GM04503 (cell line): Measurements from ENCODE around the gene GLRX.
"Not testable (repeated sequence)": the region's sequence is repeated elsewhere in the genome, so short reads cannot be mapped to it uniquely, and the experiment has no call there.

ENCODE experiments used
- DNase-seq: peaks from one replicate; pipeline ENCODE4 v3.0.0-alpha.2; 2012; ENCODE audit warnings: low read depth

GLRX gene, protein sequence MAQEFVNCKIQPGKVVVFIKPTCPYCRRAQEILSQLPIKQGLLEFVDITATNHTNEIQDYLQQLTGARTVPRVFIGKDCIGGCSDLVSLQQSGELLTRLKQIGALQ

DNA sequence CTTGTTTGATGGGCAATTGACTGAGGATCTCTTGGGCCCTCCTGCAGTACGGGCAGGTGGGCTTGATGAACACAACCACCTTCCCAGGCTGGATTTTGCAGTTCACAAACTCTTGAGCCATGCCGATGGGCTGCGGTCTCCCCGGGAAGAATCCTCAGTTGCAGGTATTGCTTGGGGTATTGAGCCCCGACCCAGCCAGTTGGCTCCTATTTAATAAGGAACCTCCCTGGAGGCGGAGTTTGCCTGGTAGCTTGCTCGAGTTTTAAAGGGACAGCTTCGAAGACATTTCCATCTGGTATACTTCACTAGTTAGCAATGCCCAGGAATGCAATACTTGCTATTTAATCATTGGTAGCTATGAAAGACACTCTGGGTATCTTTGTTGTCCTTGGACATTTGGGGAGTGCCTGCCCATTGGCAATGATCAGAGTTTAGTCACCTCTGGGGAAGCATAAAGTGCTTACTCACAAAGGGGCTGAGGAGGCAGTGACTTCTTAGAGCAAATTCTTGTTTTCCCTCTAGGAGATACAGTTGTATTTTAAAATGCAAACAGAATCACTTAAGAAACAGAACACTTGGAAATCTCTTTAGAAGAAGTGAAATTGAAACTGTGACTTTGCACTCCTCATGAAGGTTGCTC, at the start of gene GLRX:
GLRX (minus strand) TSS at position 185 of the 640 bp plus-strand sequence; CDS start at position 121, 64 bp downstream.
- DNase-seq: peak; percentile 97

GRCh38 chr5:95871146-95871806, 48.8 kb upstream of the GLRX start:
- DNase-seq: no peak

GRCh38 chr5:95870105-95870672, 47.7 kb upstream of the GLRX start:
- DNase-seq: no peak

DNA sequence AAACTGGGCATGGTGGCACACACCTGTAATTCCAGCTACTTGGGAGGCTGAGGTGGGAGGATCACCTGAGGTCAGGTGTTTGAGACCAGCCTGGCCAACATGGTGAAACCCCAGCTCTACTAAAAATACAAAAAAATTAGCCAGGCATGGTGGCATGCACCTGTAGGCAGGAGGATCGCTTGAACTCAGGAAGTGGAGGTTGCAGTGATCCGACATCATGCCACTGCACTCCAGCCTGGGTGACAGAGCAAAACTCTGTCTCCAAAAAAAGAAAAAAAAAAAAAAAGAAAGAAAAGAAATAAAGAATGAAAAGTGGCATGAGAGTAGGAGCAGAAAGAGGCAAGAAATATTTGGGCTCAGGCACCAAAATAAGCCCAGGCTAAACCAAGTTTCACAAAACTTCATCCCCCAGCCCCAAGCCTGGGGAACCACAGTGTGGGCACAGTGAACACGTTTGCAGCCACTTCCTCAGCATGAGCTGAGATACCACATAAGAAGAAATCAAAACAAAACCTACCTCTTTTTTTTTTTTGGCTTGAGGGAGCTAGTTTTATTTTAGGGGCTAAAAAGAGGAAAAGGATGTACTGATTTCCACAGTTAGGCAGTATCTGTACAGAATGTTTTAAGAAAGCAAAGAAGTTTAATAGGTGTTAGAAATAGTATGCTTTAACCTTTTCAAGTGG, 46.8 kb upstream of the GLRX start:
- not testable (repeated sequence) for DNase-seq

DNA sequence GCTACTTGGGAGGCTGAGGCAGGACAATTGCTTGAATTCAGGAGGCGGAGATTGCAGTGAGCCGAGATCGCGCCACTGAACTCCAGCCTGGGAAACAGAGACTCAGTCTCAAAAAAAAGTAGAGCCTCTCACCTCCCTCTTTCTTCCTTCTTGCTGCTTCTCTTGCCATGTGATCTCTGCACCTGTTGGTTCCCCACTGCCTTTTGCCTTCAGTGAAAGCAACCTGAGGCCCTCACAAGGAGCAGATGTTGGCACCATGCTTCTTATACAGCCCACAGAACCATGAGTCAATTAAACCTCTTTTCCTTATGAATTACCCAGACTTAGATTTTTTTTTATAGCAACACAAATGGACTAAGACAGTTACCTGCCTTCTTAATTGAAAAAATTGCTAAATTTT, 45.6 kb upstream of the GLRX start:
- DNase-seq: no peak

- DNase-seq: no peak
These were observed 44.0 kb upstream of the GLRX start for GRCh38 chr5:95866435-95867040.

GRCh38 chr5:95864944-95865504, 42.5 kb upstream of the GLRX start:
- DNase-seq: no peak

DNA sequence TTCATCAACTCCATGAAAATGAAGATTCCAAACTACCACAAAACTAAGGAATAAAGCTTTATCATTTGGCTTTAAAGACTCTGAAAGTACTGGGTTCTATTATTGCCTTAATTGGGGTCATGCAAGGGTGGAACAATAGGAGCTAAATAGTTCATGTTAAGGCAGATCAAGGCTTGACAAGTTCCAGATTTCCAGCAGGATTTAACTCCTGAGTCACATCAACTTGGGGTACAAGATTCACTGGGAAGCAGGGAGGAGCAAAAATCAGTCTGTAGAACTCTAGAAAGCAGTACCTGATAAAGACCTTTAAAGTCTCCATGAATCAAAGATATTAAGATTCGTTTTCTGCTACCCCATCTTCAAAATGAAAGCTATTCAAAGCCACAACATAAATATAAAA, 41.9 kb upstream of the GLRX start:
- DNase-seq: no peak

- peak; percentile 56 for DNase-seq
These were observed 40.8 kb upstream of the GLRX start for GRCh38 chr5:95863383-95863757.

- no peak for DNase-seq
These were observed 40.3 kb upstream of the GLRX start for GRCh38 chr5:95862671-95863382.

- no peak for DNase-seq
These were observed 39.5 kb upstream of the GLRX start for GRCh38 chr5:95861864-95862561.

- peak; percentile 93 for DNase-seq
These were observed 38.8 kb upstream of the GLRX start for GRCh38 chr5:95861221-95861863.

- no peak for DNase-seq
These were observed 37.1 kb upstream of the GLRX start for GRCh38 chr5:95859661-95860060.

DNA sequence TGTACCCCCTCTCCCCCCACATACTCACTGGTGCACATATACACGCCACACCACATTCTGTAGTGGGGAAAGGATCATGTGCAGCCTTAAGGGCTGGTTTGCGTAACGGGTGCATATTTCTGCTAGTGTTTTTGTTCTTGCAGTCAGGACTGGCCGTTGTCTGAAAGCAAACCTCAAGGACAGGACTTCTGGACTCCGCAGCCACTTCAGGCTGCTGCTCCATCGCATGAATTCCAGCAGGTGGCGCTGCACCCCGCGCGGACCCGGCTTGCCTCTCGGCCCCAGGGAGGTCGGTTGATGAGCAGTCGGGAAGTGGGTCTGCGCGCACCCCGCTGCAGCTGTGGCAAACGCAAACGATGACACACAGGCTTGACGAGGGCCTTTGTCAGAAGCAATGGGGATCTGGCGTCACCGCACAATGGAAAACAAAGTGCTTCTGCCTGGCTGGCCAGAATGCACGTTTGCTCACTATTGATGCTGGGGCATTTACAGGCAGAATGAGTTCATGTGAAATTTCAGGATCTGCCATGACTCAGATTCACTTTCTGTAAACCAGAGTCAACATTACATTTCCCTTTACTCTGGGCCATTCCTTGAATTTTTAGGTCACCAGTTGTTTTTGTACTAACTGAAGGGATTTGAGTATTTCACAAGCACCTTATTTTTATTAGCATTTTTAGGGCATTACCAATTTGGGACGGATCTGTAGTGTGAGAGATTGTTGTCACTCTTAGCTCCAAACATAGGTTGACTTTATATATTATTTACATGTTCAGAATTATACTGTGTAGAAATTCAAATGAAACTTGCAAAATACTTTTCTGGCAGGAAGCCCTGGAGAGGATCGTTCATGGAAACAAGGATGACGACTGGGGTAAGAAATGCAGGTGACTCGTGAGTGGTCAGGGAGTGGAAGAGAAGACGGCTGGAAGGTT, 36.4 kb upstream of the GLRX start:
- peak; percentile 97 for DNase-seq

GRCh38 chr5:95858023-95858461, 35.5 kb upstream of the GLRX start:
- DNase-seq: peak; percentile 94

GRCh38 chr5:95857185-95857945, 34.8 kb upstream of the GLRX start:
- DNase-seq: no peak

- DNase-seq: no peak
These were observed 34.0 kb upstream of the GLRX start for GRCh38 chr5:95856501-95856981.

- no peak for DNase-seq
These were observed 31.0 kb upstream of the GLRX start for GRCh38 chr5:95853490-95853889.
